ENCODE data around the gene B3GNT8.
"Not testable (repeated sequence)": the region's sequence is repeated elsewhere in the genome, so short reads cannot be mapped to it uniquely, and the experiment has no call there.

The B3GNT8 gene

GRCh38 chr19:41435936-41436673 is 8.9 kb upstream of the B3GNT8 start:
- DNase-seq, result no peak

- DNase-seq, result not testable (repeated sequence)
These were observed 8.2 kb upstream of the B3GNT8 start for GRCh38 chr19:41435376-41435775.

GRCh38 chr19:41434450-41434849 is 7.3 kb upstream of the B3GNT8 start:
- no peak for DNase-seq

DNA sequence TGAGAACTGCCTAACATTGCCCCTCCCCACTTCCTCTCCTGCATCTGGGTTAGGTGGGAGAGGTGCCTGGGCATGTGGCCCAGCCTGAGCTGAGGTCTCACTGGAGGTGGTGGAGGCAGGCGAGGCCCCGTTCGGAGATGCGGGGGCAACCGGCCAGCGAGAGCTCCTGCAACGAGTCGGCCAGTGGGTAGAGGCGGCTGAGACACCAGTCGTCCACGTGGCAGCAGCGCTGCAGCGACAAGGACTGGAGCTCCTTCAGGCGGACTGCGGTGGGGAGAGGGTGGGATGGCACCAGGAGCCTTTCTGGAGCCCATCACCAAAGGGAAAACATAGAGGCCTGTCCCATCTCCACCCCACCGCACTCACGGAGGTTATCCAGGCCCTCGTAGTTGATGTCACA is 6.0 kb upstream of the B3GNT8 start:
- no peak for DNase-seq

DNA sequence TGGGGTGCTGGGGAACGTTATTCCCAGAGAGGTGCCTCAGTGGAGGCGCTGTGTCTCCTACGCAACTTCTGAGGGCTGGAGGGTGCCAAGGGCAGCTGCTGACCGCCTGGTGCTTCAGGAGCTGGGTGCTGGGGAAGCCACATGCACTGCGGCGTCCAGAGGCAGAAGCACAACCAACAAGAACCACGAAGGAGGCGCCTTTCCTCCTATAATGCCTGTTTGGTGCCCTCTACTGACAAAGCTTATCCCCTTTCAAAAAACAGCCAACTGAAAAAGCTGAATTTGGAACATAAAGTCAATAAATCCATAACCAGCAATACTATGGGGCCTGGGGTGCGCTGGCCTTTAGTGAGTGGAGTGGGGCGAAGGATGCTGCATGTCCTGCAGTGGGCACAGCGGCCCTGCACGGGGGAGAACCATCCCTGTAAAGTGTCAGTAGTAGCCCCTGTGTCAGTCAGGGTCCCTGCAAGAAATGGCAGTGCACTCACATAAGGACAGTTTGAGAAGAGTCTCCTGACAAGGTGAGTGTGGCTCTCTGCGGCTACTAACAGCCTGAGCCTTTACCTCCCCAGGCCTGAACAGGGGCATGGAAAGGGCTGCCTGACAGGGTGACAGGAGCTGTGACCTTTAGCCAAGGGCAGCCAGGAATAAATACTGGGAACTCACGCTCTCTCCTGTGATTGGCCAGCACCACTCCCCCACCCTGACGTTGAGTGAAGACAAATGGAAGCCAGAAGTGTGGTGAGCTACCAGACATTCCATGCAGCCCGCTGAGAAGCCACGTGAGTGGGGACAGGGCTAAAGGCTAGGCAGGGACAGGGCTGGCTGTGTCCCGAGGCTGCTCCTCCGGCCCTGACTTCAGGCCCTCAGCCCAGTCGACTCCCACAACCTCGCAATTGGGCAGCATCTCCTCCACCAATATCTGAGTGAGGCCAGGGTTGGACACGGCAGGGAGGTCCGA is 4.5 kb upstream of the B3GNT8 start:
- DNase-seq, result no peak

- DNase-seq, result no peak
These were observed 3.7 kb upstream of the B3GNT8 start for GRCh38 chr19:41430922-41431321.

DNA sequence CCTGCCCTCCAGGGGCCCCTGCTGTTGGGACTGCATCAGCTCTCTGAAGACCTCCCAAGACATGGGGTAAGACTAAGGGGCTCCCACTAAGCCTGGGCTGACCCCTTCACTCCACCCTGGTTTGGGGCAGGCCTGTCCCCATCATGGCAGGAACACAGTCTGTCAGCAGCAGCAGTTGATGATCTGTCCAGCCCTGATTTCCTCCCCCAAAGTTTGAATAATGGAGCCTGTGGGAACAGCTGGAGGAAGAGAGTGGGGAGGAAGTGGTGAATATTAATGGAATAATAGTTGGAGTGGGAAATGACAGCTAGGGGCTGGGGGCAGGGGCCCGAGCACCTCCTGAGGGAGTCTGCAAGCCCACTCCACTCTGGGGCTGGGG is 1.3 kb upstream of the B3GNT8 start:
- DNase-seq, result no peak

DNA sequence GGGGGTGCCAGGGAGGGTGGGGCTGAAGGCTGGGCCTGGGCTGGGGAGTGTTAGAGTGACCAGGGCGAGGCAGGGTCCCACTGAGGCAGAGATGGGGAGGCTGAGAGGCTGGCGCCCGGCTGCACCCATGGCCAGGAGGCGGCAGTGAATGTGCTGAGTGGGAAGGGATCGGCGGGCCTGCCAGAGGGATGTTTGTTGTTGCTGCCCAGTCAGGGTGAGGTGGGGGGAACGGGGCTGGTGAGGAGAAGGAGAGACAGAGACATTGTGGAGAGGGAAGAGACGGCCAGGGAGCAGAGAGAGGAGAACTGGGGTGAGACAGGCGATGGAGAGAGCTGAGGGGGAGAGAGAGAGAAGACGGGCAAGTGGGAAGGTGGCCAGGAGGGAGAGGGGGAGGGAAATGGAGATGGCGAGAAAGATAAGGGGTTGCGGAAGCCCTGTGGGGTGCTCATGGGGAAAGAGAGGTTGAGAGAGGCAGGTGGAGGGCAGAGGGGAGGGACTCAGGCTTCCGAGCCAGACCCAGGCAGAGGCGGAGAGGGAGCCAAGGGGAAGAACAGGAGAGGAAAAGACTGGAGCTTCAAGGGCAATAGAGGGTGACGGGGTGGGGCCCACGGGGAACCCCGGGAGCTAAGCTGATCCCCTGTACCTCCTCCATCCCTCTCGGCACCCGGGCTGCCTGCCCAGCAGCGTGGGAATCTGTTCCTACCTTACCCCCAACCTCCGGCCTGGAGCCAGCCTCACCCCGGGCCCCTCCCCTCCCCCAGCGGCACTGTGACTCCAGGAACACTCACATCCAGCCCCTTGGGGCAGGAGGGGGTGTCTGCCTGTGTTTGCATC is 690 bp upstream of the B3GNT8 start:
- peak; percentile 53 for DNase-seq

DNA sequence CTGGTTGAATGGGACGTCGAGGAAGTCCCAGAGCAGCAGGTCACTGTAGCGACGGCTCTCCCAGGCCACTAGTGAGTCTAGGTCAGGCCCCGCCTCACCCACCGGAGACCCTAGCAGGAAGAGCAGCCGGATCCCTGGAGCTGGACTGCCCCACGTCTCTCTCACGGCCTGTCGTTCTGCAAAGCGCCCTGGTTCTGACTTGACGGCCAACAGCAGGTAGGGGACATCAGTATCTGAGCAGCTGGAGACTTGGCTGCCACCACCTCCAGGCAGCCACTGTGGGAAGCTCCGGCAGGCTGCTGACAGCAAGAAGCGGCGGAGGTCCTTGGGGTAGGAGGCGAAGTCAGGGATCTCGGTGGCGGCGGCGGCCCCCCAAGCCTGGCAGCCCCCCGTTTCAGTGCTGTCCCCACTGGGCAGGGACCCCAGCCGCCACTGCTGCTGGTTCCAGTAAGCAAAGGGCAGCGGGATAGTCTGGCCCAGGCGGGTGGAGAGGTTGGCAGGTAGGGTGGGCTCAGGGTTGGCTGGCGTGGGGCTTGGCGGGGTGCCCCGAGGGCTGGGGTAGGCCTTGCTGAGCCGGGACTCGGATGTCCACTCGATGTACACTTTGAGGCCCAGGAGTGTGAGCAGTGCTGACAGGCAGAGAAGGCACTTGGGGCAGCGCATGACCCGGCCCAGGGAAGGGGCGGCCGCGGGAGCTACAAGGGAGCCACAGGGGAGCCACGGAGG is 895 bp downstream of the B3GNT8 start:
- DNase-seq, result no peak

DNA sequence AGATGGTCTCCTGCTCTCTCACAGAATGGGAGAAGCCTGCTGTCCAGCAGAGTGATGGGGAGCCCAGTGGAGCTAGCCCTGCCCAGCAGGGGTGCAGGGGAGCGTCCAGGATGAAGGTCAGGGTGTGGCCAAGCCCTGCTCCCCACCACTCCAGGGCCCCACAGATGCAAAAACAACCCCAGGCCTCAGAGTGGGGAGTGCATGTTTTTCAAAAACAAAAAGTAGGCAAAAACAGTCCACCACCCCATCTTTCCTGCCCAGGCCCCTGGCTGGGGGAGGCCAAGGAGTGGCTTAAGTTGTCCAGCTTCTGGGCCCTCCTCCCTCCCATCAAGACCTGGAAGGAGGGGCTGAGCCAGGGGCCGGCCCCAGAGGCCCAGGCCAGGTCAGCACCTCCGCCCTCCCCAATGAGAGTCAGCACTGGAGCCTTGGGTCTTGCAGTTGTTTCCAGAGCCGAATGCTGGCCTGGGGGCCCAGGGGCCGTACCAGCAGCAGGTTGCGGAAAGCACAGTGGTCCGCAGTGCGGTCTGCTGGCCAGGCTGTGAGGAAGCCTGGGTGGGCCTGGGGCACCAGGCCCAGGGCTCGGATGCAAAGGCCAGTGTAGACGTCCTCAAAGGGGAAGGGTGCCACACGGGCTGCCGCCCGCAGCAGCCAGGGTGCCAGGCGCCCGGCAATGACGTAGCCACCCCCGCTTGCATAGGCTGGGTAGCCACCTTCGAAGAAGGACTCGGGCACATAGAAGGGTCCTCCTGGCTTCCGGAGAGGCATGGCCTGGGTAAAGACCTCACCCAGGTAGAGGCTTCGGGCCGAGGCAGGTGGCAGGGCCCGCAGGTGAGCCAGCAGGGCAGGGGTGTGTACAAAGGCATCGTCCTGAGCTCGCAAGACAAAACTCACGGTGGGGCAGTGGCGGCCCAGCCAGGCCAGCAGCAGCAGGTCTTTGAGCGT is 1.7 kb downstream of the B3GNT8 start:
- DNase-seq, result no peak

DNA sequence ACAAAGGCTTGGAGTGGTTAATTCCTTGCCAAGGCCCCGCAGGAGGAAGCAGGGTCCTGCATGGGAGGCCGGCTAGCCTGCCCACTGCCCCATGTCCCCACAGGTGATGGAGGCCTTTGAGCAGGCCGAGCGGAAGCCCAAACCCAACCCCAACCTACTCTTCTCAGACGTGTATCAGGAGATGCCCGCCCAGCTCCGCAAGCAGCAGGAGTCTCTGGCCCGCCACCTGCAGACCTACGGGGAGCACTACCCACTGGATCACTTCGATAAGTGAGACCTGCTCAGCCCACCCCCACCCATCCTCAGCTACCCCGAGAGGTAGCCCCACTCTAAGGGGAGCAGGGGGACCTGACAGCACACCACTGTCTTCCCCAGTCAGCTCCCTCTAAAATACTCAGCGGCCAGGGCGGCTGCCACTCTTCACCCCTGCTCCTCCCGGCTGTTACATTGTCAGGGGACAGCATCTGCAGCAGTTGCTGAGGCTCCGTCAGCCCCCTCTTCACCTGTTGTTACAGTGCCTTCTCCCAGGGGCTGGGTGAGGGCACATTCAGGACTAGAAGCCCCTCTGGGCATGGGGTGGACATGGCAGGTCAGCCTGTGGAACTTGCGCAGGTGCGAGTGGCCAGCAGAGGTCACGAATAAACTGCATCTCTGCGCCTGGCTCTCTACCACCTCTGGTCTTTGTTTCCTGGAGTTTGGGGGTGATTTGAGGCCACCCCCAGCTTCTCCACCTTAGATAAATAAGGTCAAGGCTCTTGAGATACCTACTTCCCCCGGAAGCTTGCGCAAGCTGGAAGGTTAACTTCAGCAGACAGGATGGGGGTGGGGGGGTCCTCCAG is 2.6 kb downstream of the B3GNT8 start:
- DNase-seq, result no peak

DNA sequence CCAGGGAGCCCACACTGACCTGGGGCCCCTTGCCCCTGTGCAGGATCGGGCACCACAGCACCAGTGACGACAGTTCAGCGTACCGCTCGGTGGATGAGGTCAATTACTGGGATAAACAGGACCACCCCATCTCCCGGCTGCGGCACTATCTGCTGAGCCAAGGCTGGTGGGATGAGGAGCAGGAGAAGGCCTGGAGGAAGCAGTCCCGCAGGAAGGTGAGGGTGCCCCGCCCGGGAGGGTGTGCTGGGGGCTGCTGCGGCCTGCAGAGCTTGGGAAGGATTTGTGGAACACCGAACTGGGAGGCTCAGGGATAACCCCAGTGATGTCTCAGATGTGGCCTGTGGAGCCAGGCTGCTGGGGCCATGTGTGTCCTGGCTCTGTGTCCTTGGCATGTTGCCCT is 4.2 kb downstream of the B3GNT8 start:
- no peak for DNase-seq

DNA sequence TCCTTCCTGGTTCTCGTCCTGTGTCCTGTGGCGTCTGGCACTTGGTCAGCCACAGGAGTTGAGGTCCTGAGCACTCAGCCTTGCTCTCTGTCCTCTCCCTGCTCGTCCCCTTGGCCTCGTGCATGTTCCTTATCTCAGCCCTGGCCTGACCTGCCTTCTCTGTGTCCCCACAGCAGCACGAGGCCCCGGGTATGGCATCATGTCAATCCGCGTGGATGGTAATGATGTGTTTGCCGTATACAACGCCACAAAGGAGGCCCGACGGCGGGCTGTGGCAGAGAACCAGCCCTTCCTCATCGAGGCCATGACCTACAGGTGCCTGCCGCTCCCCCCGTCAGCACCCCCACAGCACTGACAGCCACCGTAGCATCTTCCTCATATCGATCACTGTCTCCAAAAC is 4.7 kb downstream of the B3GNT8 start:
- DNase-seq, result no peak

- DNase-seq, result no peak
These were observed 5.2 kb downstream of the B3GNT8 start for GRCh38 chr19:41421973-41422372.

- peak; percentile 55 for DNase-seq
These were observed 5.9 kb downstream of the B3GNT8 start for GRCh38 chr19:41421314-41421713.

- DNase-seq, result no peak
These were observed 6.9 kb downstream of the B3GNT8 start for GRCh38 chr19:41420101-41420880.

DNA sequence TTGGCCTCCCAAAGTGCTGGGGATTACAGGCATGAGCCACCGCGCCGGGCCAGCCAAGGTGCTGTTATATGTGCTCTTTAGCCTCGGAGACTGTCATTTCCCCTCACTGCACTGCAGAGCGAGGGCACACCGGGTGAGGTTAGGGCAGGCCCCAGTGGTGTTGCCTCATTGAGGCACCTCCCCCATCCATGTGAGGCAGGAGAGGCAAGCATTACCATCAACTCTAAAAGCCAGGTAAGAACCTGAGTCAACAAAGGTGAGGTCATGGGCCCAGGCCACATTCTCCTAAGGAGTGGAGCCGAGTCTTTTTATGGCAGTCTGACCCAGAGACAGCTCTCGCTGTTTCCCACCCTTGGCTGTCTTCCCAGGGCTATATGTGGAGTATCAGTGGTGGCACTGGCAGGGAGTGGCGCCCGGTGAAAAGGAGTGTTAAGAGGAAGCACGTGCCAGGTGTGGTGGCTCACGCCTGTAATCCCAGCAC is 10.9 kb downstream of the B3GNT8 start:
- DNase-seq, result peak; percentile 47

- DNase-seq, result peak; percentile 12
These were observed 12.0 kb downstream of the B3GNT8 start for GRCh38 chr19:41415154-41415571.

GRCh38 chr19:41414461-41414860 is 12.7 kb downstream of the B3GNT8 start:
- DNase-seq, result no peak
